MV-4-11 (cell line): Measurements from ENCODE around the gene HIPK3.

Source experiments
- DNase-seq: peaks from one replicate; lab custom pipeline; 2025; lab: John Stamatoyannopoulos, UW

Gene HIPK3

GRCh38 chr11:33394431-33395109 lies 137.4 kb downstream of the HIPK3 start:
- no peak for DNase-seq

GRCh38 chr11:33396361-33396760 lies 139.2 kb downstream of the HIPK3 start:
- no peak for DNase-seq

DNA sequence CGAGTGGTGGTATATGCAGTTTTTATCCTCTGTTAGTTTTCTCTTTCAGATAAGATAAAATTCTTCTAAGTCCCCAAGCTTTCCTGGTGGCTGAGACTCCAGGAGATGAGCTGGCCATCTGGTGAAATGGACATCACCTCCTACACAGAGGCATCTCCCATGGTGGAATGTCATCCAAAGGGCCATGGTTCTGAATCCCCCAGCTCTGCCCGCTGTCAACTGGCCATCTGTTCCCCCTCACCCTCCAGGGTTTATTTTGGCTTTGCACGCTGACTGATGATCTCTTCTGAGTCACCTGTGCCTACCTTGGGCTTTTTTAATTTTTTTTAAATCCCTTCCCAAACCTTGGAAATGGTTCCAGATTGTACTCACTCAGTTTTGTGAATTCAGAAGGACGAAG lies 142.2 kb downstream of the HIPK3 start:
- no peak for DNase-seq

DNA sequence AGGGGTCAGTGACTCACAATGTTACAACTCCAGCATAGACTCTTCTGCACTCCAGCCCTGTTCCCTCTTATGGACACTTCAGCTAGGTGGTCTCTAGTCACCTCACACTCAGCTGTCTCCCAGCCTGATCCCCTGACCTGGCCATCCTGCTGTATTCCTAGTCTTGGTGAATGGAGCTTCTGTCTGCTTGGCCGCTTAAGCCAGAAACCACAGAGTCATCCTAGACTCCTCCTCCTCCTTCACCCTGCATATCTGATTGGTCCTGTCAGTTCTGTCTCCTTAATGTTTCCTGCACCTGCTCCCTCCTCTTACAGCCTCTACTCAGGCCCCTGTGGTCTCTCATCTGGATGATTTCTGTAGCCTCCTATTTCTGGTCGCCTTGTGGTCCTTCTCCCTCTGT lies 144.9 kb downstream of the HIPK3 start:
- DNase-seq, result no peak

- no peak for DNase-seq
Observed at GRCh38 chr11:33403344-33403743, 146.2 kb downstream of the HIPK3 start.

GRCh38 chr11:33405834-33406602 lies 148.8 kb downstream of the HIPK3 start:
- DNase-seq, result no peak
